Karpas-422 (cell line): ENCODE results near the gene DENND2A. TPM values are rescaled to one million over a fixed set of nuclear protein-coding genes. Genes with fewer than 3 reads are reported as not detected.
"Not testable (repeated sequence)": the region's sequence is repeated elsewhere in the genome, so short reads cannot be mapped to it uniquely, and the experiment has no call there.

ENCODE experiments used
- DNase-seq: peaks from one replicate; pipeline ENCODE4 v3.0.0-alpha.2; 2015
- H2AFZ ChIP-seq: fragments of 200-600 bp; sonication (generic); 2 replicates; pipeline ENCODE4 v1.6.1; 2014; ENCODE audit warnings: antibody characterized with exemption, low read length, mixed read lengths
- H3K27ac ChIP-seq: fragments of 200-600 bp; sonication (generic); 2 replicates; pipeline ENCODE4 v1.5.1; 2014; ENCODE audit warnings: mild to moderate bottlenecking, low read length, moderate library complexity
- H3K27me3 ChIP-seq: fragments of 200-600 bp; sonication (generic); 2 replicates; pipeline ENCODE4 v1.6.1; 2014; ENCODE audit warnings: low read length, mixed read lengths
- H3K36me3 ChIP-seq: fragments of 200-600 bp; sonication (generic); 2 replicates; pipeline ENCODE4 v1.6.1; 2014; ENCODE audit warnings: low read length, mixed read lengths; ENCODE audit not compliant: insufficient read depth
- H3K4me1 ChIP-seq: fragments of 200-600 bp; sonication (generic); 2 replicates; pipeline ENCODE4 v1.6.1; 2014; ENCODE audit warnings: mild to moderate bottlenecking, low read length, mixed read lengths
- H3K4me2 ChIP-seq: fragments of 200-600 bp; sonication (generic); 2 replicates; pipeline ENCODE4 v1.6.1; 2014; ENCODE audit warnings: low read length, low read depth, mild to moderate bottlenecking; ENCODE audit not compliant: poor library complexity, severe bottlenecking
- H3K4me3 ChIP-seq: fragments of 200-600 bp; sonication (generic); 2 replicates; pipeline ENCODE4 v1.5.1; 2014; ENCODE audit warnings: mild to moderate bottlenecking, antibody characterized with exemption, low read length, mixed read lengths
- H3K79me2 ChIP-seq: fragments of 200-600 bp; sonication (generic); 2 replicates; pipeline ENCODE4 v1.6.1; 2014; ENCODE audit warnings: mild to moderate bottlenecking, low read length, mixed read lengths
- H3K9ac ChIP-seq: fragments of 200-600 bp; sonication (generic); 2 replicates; pipeline ENCODE4 v1.6.0; 2014; ENCODE audit warnings: low read length
- H3K9me2 ChIP-seq: fragments of 200-600 bp; sonication (generic), shearing (Covaris generic); replicated peaks from 2 replicates; pipeline ENCODE4 v1.6.0; 2014; ENCODE audit warnings: mild to moderate bottlenecking, low read length, moderate library complexity; ENCODE audit not compliant: insufficient read depth
- H3K9me3 ChIP-seq: fragments of 300-700, 200-600 bp; sonication (generic); 2 replicates; pipeline ENCODE4 v1.6.1; 2014; ENCODE audit warnings: low read length, mixed read lengths
- H4K20me1 ChIP-seq: fragments of 200-600 bp; sonication (generic); 2 replicates; pipeline ENCODE4 v1.6.1; 2014; ENCODE audit warnings: mild to moderate bottlenecking, antibody characterized with exemption, low read length, low read depth; ENCODE audit not compliant: insufficient read depth
- total RNA-seq: library from RNA; depleted of rRNA; stranded (reverse); fragments of >200 nt; shearing (Covaris generic); gene quantifications from 2 replicates; pipeline ENCODE4 v1.2.3, GENCODE V29; 2014; ENCODE audit warnings: low replicate concordance

DENND2A gene
- total RNA-seq, 1 experiment from 2014 or later: not detected

- DNase-seq: no peak
- H3K4me1 ChIP-seq: no peaks in the 10 kb centered on the region
- no peak overlapping the region for H3K4me2 ChIP-seq
- no peaks in the 10 kb centered on the region for H3K9me2 ChIP-seq
- no peak overlapping the region for H2AFZ ChIP-seq
- no peak overlapping the region for H3K27ac ChIP-seq
- no peaks in the 10 kb centered on the region for H3K79me2 ChIP-seq
- no peak overlapping the region for H3K9ac ChIP-seq
- H4K20me1 ChIP-seq: no peaks in the 10 kb centered on the region
- H3K27me3 ChIP-seq: no peaks in the 10 kb centered on the region
- no peak overlapping the region for H3K4me3 ChIP-seq
- H3K36me3 ChIP-seq: no peaks in the 10 kb centered on the region
- H3K9me3 ChIP-seq: no peaks in the 10 kb centered on the region
These were observed 64.0 kb downstream of the DENND2A start for GRCh38 chr7:140576589-140576988.

GRCh38 chr7:140571538-140572122, 69.0 kb downstream of the DENND2A start:
- Histone ChIP-seq H3K9me3 (no peaks in the 10 kb centered on the region), H3K79me2 (no peaks in the 10 kb centered on the region), H3K27me3 (no peaks in the 10 kb centered on the region), H3K4me3 (no peak overlapping the region), H3K4me1 (no peaks in the 10 kb centered on the region), H3K4me2 (no peak overlapping the region), H3K9ac (no peak overlapping the region), H3K27ac (no peak overlapping the region), H2AFZ (no peak overlapping the region), H4K20me1 (no peaks in the 10 kb centered on the region), H3K9me2 (no peaks in the 10 kb centered on the region), H3K36me3 (no peaks in the 10 kb centered on the region)
- DNase-seq: no peak

GRCh38 chr7:140570120-140570519, 70.5 kb downstream of the DENND2A start:
- Histone ChIP-seq H3K4me2 (no peak overlapping the region), H3K36me3 (no peaks in the 10 kb centered on the region), H3K79me2 (no peaks in the 10 kb centered on the region), H3K9me2 (no peaks in the 10 kb centered on the region), H2AFZ (no peak overlapping the region), H3K9me3 (no peaks in the 10 kb centered on the region), H3K4me1 (no peaks in the 10 kb centered on the region), H3K4me3 (no peak overlapping the region), H3K27me3 (no peaks in the 10 kb centered on the region), H3K27ac (no peak overlapping the region), H4K20me1 (no peaks in the 10 kb centered on the region), H3K9ac (no peak overlapping the region)
- DNase-seq: no peak

- H3K4me2 ChIP-seq: no peak overlapping the region
- H3K27ac ChIP-seq: no peak overlapping the region
- H3K36me3 ChIP-seq: no peaks in the 10 kb centered on the region
- H3K4me3 ChIP-seq: no peak overlapping the region
- H4K20me1 ChIP-seq: no peaks in the 10 kb centered on the region
- H3K9me3 ChIP-seq: no peaks in the 10 kb centered on the region
- no peaks in the 10 kb centered on the region for H3K9me2 ChIP-seq
- H3K4me1 ChIP-seq: no peaks in the 10 kb centered on the region
- H2AFZ ChIP-seq: no peak overlapping the region
- no peaks in the 10 kb centered on the region for H3K79me2 ChIP-seq
- H3K27me3 ChIP-seq: no peaks in the 10 kb centered on the region
- no peak for DNase-seq
- H3K9ac ChIP-seq: no peak overlapping the region
These were observed 72.4 kb downstream of the DENND2A start for GRCh38 chr7:140568021-140568813.

GRCh38 chr7:140566186-140566585, 74.4 kb downstream of the DENND2A start:
- not testable (repeated sequence) for H3K9ac ChIP-seq, H3K4me1 ChIP-seq, H3K79me2 ChIP-seq, DNase-seq, H4K20me1 ChIP-seq, H2AFZ ChIP-seq, H3K27ac ChIP-seq, H3K4me3 ChIP-seq, H3K4me2 ChIP-seq, H3K36me3 ChIP-seq, H3K27me3 ChIP-seq, H3K9me3 ChIP-seq, H3K9me2 ChIP-seq

- H2AFZ ChIP-seq, H3K9me3 ChIP-seq, H3K9ac ChIP-seq, H3K4me2 ChIP-seq, H3K27me3 ChIP-seq, H4K20me1 ChIP-seq, H3K36me3 ChIP-seq, H3K27ac ChIP-seq, H3K4me1 ChIP-seq, DNase-seq, H3K9me2 ChIP-seq, H3K79me2 ChIP-seq, H3K4me3 ChIP-seq: not testable (repeated sequence)
These were observed 74.9 kb downstream of the DENND2A start for GRCh38 chr7:140565761-140566160.

- H3K4me1 ChIP-seq: no peaks in the 10 kb centered on the region
- H3K36me3 ChIP-seq: no peaks in the 10 kb centered on the region
- H3K27me3 ChIP-seq: no peaks in the 10 kb centered on the region
- no peaks in the 10 kb centered on the region for H3K9me3 ChIP-seq
- H3K27ac ChIP-seq: no peak overlapping the region
- H3K9me2 ChIP-seq: no peaks in the 10 kb centered on the region
- no peak overlapping the region for H3K9ac ChIP-seq
- H2AFZ ChIP-seq: no peak overlapping the region
- H3K79me2 ChIP-seq: no peaks in the 10 kb centered on the region
- no peak for DNase-seq
- H4K20me1 ChIP-seq: no peaks in the 10 kb centered on the region
- no peak overlapping the region for H3K4me3 ChIP-seq
- no peak overlapping the region for H3K4me2 ChIP-seq
These were observed 76.0 kb downstream of the DENND2A start for GRCh38 chr7:140564643-140565042.

- H4K20me1 ChIP-seq: no peaks in the 10 kb centered on the region
- no peaks in the 10 kb centered on the region for H3K9me3 ChIP-seq
- no peaks in the 10 kb centered on the region for H3K27me3 ChIP-seq
- H3K36me3 ChIP-seq: no peaks in the 10 kb centered on the region
- no peak overlapping the region for H3K27ac ChIP-seq
- no peak overlapping the region for H3K4me3 ChIP-seq
- H3K4me1 ChIP-seq: no peaks in the 10 kb centered on the region
- no peak for DNase-seq
- no peaks in the 10 kb centered on the region for H3K9me2 ChIP-seq
- no peak overlapping the region for H3K4me2 ChIP-seq
- no peak overlapping the region for H2AFZ ChIP-seq
- no peak overlapping the region for H3K9ac ChIP-seq
- no peaks in the 10 kb centered on the region for H3K79me2 ChIP-seq
These were observed 77.6 kb downstream of the DENND2A start for GRCh38 chr7:140562926-140563481.
